ENCODE results near the gene MOSMO.

GRCh38 chr16:21962475-21962874, 45.4 kb upstream of the MOSMO start:
- no peak for TF ChIP-seq CTCF (conservative IDR thresholded peaks at IDR 0.05; ENCODE audit: low read length)
- no peak for TF ChIP-seq EZH2phosphoT487 (IDR thresholded peaks at IDR 0.05; ENCODE audit: borderline replicate concordance, low read depth, low read length)

All from OCI-LY7 (cell line).